Fibroblast of villous mesenchyme (primary cell): ENCODE measurements around the gene EIF5A. TPM values are rescaled to one million over a fixed set of nuclear protein-coding genes. Genes with fewer than 3 reads are reported as not detected.

Experiments
- DNase-seq: peaks from one replicate; pipeline ENCODE4 v3.0.0-alpha.2; 2010; ENCODE audit warnings: low read depth
- H3K4me3 ChIP-seq: 2 replicates; pipeline ENCODE4 v1.5.1; 2011; ENCODE audit warnings: low read depth, mild to moderate bottlenecking, low read length
- total RNA-seq: library from RNA; depleted of rRNA; stranded (reverse); fragments of >200 nt; gene quantifications from 2 replicates; pipeline ENCODE4 v1.2.3, GENCODE V29; 2012
- TF ChIP-seq, protein P1 (sequence below): IDR thresholded peaks from 2 replicates; pipeline ENCODE4 v1.5.1; 2012; ENCODE audit warnings: low read depth, mild to moderate bottlenecking, low read length; ENCODE audit not compliant: insufficient read depth

EIF5A gene
- total RNA-seq, 1 donor = 641 TPM

- H3K4me3 ChIP-seq = no peak overlapping the region
- TF ChIP-seq, protein P1, sequence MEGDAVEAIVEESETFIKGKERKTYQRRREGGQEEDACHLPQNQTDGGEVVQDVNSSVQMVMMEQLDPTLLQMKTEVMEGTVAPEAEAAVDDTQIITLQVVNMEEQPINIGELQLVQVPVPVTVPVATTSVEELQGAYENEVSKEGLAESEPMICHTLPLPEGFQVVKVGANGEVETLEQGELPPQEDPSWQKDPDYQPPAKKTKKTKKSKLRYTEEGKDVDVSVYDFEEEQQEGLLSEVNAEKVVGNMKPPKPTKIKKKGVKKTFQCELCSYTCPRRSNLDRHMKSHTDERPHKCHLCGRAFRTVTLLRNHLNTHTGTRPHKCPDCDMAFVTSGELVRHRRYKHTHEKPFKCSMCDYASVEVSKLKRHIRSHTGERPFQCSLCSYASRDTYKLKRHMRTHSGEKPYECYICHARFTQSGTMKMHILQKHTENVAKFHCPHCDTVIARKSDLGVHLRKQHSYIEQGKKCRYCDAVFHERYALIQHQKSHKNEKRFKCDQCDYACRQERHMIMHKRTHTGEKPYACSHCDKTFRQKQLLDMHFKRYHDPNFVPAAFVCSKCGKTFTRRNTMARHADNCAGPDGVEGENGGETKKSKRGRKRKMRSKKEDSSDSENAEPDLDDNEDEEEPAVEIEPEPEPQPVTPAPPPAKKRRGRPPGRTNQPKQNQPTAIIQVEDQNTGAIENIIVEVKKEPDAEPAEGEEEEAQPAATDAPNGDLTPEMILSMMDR = no peak
- no peak for DNase-seq
These were observed 19.6 kb downstream of the EIF5A start for GRCh38 chr17:7327056-7327455.

GRCh38 chr17:7327501-7327900 is 20.1 kb downstream of the EIF5A start:
- DNase-seq = no peak
- no peak overlapping the region for H3K4me3 ChIP-seq
- TF ChIP-seq, protein P1 = no peak

GRCh38 chr17:7328009-7328408 is 20.6 kb downstream of the EIF5A start:
- no peak overlapping the region for H3K4me3 ChIP-seq
- DNase-seq = no peak
- TF ChIP-seq, protein P1 = no peak

GRCh38 chr17:7328840-7329373 is 21.5 kb downstream of the EIF5A start, which contains the start of gene NEURL4:
Gene NEURL4 (minus strand): TSS chr17:7329335. CDS start chr17:7329312, 23 bp downstream.
- TF ChIP-seq, protein P1 = peak; percentile 13
- DNase-seq = no peak
- peak within 1 kb of the TSS; percentile 90 for H3K4me3 ChIP-seq

GRCh38 chr17:7329374-7329996 is 22.1 kb downstream of the EIF5A start:
- H3K4me3 ChIP-seq = peak overlapping the region; percentile 90
- TF ChIP-seq, protein P1 = no peak
- peak; percentile 99 for DNase-seq

DNA sequence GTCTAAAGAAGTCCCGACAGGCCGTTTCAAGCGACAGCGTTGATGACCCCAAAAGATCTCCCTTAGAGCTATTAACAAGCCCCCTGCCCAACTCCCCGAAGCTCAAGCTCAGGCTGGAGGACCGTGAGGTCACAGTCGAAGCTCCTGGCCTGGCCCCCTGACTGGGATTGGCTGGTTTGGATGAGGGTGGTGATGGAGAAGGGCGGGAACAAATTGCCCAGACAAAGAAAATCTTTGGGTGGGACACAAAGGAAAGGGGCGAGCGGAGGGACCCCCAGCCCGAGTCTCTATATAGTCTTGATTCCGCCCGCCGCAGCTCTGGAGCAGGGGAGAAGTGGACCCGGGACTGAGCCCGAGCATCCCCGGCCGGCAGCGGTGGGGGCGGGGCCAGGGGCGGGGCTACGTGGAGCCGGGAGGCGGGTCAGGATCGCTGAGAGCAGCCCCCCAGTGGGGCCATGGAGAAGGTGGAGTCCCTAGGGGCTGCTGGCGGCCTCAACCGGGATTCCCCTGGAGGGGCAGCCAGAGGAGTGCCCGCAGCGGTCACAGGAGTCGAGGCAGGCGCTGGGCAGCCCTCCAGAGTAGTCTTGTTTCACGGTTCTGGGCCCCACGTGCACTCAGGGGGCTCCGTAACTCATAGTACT is 22.7 kb downstream of the EIF5A start:
- peak; percentile 74 for DNase-seq
- TF ChIP-seq, protein P1 = no peak
- H3K4me3 ChIP-seq = peak overlapping the region; percentile 90

GRCh38 chr17:7330638-7331015 is 23.2 kb downstream of the EIF5A start:
- DNase-seq = no peak
- TF ChIP-seq, protein P1 = no peak
- H3K4me3 ChIP-seq = peak overlapping the region; percentile 90
